HG02884 (cell line): ENCODE results near the gene ECHS1.

ENCODE experiments used
- ATAC-seq: cut with Tn5 transposase; IDR thresholded peaks from one replicate; pipeline ENCODE4 v1.9.1; 2021; ENCODE audit warnings: mild to moderate bottlenecking, moderate library complexity; ENCODE audit not compliant: unreplicated experiment

Gene ECHS1

GRCh38 chr10:133359554-133359971 lies 13.6 kb downstream of the ECHS1 start:
- no peak for ATAC-seq

GRCh38 chr10:133358925-133359310 lies 14.2 kb downstream of the ECHS1 start:
- no peak for ATAC-seq

- no peak for ATAC-seq
Observed at GRCh38 chr10:133358162-133358924, 14.8 kb downstream of the ECHS1 start.

GRCh38 chr10:133357285-133358161 lies 15.6 kb downstream of the ECHS1 start, which contains the start of gene FUOM:
TSS of gene FUOM (minus strand) at chr10:133358019. CDS start at chr10:133358007, 12 bp downstream.
- ATAC-seq = peak; percentile 68

- ATAC-seq = no peak
Observed at GRCh38 chr10:133356549-133357284, 16.4 kb downstream of the ECHS1 start.

GRCh38 chr10:133355991-133356390 lies 17.2 kb downstream of the ECHS1 start:
- ATAC-seq = no peak

GRCh38 chr10:133355266-133355665 lies 17.9 kb downstream of the ECHS1 start:
- no peak for ATAC-seq

GRCh38 chr10:133354672-133355240 lies 18.4 kb downstream of the ECHS1 start:
- ATAC-seq = no peak

- ATAC-seq = no peak
Observed at GRCh38 chr10:133353988-133354605, 19.1 kb downstream of the ECHS1 start.

GRCh38 chr10:133353202-133353959 lies 19.8 kb downstream of the ECHS1 start:
- ATAC-seq = no peak

- no peak for ATAC-seq
Observed at GRCh38 chr10:133351408-133352318, 21.5 kb downstream of the ECHS1 start.

GRCh38 chr10:133350950-133351329 lies 22.2 kb downstream of the ECHS1 start:
- no peak for ATAC-seq

- no peak for ATAC-seq
Observed at GRCh38 chr10:133350283-133350949, 22.7 kb downstream of the ECHS1 start.

GRCh38 chr10:133349577-133350011 lies 23.6 kb downstream of the ECHS1 start:
- ATAC-seq = no peak

GRCh38 chr10:133349160-133349568 lies 24.0 kb downstream of the ECHS1 start:
- no peak for ATAC-seq

- ATAC-seq = no peak
Observed at GRCh38 chr10:133347710-133348517, 25.2 kb downstream of the ECHS1 start.

GRCh38 chr10:133346413-133346812 lies 26.7 kb downstream of the ECHS1 start:
- no peak for ATAC-seq
